AG20443 (cell line): ENCODE measurements around the gene ZMYM3.

Experiments
- DNase-seq: peaks from one replicate; pipeline ENCODE4 v3.0.0; 2012; ENCODE audit warnings: low spot score, mixed read lengths

Gene ZMYM3

GRCh38 chrX:71214152-71214551 is 39.8 kb downstream of the ZMYM3 start:
- no peak for DNase-seq

GRCh38 chrX:71212536-71212935 is 41.4 kb downstream of the ZMYM3 start:
- DNase-seq = no peak

- DNase-seq = peak; percentile 59
Measured at GRCh38 chrX:71210816-71211215, 43.1 kb downstream of the ZMYM3 start.

- no peak for DNase-seq
Measured at GRCh38 chrX:71199252-71200008, 54.5 kb downstream of the ZMYM3 start.

GRCh38 chrX:71198066-71198465 is 55.9 kb downstream of the ZMYM3 start:
- no peak for DNase-seq

GRCh38 chrX:71195964-71196649 is 57.8 kb downstream of the ZMYM3 start:
- no peak for DNase-seq

- DNase-seq = no peak
Measured at GRCh38 chrX:71191248-71191647, 62.7 kb downstream of the ZMYM3 start.
